Measurements from ENCODE around the gene COL26A1.

COL26A1 gene

DNA sequence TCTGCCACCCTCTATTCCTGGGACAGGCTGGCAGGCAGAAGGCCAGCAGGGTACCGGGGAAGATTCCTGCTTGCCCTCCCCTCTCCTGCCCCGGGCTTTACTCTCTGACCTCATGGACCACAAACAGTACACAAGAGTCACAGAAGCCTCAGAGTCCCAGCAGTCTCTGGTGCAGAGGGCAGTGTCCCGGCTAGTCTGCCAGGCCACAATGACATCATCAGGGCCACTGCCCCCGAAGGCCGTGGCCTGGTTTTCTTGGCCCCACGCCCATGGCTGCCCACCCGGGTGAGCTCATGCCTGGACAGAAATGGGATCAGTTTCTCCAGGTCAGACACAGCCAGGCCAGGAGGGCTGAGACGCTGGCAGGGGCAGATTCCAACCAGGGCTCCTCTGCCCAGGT is 174.5 kb downstream of the COL26A1 start:
- no peak for DNase-seq

DNA sequence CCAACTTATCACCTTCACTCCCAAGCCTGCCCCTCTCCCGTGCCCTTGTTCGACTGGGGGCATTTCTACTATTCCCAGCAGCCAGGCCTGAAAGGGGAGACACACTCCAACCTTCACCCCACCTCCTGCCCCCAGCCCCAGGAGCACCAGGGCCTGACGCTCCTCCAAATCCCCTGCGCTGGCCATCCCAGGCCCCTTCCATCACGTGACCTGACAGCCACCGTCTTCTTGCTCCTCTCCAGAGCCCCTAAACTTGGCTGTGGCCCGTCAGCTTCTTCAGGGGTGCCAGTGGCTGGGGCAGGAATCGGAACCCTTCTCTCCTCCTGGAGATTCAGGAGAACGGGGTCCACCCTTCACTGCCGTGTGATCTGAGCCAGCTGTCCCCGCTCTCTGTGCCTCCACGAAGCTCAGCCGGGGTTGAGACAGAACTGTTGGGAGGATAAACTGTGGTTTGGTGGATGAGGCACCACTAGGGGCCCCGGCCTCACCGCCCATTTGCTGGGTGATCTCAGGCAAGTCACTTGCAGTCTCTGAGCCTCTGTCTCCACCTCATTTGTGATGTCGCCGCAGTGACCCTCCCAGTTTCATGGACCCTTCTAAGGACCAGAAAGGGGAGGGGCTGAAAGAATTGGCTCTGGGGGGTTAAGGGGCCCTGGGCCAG is 175.4 kb downstream of the COL26A1 start:
- DNase-seq: no peak

DNA sequence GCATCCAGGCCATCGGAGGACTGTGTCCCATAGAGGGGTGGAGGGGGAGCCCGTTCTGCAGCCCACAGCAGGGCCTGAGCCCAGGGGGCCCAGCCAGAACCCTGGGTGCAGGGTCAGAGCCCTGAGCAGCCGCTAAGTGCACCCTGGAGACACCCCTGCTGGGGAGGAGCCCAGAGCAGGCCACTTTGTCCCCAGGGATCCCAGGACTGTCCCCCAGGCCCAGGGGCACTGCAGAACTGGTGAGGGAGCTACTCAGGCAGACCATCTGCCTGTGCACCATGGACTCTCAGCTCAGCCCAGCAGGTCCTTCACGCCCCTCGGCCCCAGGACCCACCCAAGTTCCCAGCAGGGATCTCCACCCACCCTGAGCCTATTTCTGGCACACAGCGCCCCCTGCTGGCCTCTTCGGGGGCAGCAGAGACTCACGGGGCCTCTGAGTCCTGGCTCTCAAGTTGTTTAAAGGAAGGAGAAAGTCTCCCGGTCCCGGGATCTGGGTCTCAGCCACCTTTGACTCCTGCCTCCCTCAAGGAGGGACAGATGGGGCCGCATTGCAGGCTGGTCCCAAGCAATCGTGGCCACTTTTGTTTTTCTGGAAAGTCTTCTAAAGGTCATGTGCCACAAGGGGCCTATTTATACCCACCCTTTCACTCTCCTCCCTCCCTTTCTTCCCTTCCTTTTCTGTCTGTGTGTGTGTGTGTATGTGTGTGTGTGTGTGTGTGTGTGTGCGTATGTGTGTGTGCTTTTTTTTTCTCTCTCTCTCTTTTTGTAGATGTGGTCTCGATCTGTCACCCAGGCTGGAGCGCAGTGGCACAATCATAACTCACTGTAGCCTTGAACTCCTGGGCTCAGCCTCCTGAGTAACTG is 176.2 kb downstream of the COL26A1 start:
- DNase-seq: peak; percentile 3

DNA sequence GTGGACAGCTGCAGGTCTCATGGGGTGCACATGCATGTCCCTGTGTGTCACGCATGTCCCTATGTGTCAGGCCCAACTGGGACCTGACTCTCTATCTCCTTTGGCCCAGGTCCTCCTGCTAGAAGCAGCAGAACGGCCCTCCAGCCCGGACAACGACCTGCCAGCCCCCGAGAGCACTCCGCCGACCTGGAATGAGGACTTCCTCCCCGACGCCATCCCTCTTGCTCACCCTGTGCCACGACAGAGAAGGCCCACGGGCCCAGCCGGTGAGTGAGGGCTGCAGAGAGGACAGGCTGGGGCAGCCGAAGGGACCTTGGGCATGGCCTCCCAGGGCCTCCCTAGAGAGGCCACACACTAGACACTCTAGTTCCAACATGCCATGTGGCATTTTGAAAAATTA is 177.1 kb downstream of the COL26A1 start:
- no peak for DNase-seq

DNA sequence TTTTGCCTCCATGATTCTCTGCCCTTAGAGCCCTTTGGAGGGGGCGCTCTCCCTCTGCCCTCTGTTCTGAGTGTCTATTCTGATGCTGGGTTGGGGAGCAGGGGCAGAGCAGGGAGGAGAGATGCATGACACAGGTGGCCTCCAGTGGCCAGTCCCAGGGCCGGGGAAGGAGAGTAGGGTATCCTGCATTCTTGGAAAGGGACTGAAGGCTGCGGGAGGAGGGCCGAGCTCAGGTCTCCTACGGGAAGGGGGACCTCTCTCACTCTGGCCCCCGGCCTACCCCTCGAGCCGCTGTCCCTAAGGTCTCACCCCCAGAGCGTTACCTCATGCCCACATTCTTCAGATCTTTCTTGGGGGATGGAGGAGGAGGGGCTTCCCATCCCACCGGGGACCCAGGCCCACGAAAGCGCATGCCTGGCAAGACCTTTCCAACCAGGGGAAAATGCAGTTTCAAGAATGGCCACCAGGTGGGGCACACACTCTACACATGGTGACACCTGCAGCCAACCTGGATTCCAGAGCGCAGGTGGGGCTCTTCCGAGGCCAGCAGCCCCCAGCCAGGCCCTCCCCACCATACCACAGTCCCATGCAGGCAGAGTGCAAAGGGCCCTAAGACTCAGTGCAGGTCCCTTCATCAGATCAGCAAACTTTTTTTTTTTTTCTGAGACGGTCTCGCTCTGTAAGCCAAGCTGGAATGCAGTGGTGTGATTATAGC is 180.0 kb downstream of the COL26A1 start:
- DNase-seq: peak; percentile 26

DNA sequence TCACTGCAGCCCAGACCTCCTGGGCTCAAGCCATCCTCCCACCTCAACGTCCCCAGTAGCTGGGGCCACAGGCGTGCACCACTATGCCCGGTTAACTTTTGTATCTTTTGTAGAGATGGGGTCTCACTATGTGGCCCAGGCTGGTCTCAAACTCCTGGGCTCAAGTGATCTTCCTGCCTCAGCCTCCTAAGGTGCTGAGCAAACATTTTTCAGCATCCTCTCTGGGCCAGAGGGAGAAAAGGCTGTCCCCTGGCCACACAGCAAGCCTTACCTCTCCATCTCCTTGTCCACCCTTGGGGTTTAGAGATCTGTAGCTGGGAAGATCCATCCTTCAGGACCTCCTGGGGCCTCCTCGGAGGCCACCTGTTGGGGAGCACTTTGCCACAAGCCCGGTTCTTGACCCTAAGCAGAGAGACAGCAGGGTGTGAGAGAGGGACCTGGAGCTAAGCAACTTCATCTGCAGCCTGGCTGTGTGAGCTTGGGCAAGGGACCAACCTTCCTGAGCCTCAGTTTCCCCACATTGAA is 180.6 kb downstream of the COL26A1 start:
- DNase-seq: no peak

DNA sequence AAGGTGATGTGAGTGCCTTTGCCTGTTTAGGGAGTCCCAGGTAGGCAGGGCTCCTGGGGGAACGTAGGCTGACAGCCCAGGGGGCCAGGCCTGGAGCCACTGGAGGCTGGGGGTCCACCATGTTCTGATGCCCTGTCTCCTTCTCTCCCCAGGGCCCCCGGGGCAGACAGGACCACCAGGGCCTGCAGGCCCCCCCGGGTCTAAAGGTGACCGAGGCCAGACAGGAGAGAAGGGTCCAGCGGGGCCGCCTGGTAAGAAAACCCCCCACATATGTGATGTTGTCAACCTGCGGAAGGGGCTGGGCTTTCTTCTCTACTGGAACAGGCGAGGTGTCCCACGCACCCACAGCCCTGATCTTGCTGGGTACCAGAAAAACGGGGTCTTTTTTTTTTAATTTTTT is 181.2 kb downstream of the COL26A1 start:
- no peak for DNase-seq

DNA sequence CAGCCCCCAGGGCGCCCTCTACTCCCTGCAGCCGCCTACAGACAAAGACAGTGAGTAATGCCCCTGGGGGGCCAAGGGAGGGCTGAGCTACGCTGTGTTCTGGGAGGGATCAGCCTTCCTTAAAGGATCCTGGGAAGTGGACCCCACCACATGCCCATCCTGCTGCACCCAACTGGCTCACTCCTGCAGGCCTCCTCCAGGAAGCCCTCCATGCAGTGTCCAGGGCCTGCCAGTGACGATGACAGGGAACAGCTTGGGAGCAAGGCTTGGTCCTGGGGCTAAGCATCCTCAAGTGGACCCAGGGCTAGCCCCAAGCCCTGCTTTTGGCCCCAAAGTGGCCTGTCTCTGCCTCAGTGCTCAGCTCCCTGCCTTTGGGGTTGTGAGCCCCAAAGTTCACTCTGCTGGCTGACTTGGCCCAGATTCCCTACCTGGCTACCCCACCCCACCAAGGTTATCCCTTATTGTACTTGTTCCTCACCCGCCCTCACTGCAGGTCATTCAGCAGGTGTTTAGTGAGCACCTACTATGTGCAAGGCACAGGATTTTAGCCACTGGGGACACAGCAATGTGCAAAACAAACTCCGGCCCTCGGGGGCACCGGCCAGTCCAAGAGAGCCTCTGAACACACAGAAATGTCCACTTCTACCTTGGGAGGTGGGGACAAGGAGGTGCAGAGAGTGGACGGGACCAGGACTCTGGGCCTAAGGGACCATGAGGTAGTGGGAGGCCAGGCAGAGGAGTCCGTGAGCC is 182.9 kb downstream of the COL26A1 start:
- no peak for DNase-seq

DNA sequence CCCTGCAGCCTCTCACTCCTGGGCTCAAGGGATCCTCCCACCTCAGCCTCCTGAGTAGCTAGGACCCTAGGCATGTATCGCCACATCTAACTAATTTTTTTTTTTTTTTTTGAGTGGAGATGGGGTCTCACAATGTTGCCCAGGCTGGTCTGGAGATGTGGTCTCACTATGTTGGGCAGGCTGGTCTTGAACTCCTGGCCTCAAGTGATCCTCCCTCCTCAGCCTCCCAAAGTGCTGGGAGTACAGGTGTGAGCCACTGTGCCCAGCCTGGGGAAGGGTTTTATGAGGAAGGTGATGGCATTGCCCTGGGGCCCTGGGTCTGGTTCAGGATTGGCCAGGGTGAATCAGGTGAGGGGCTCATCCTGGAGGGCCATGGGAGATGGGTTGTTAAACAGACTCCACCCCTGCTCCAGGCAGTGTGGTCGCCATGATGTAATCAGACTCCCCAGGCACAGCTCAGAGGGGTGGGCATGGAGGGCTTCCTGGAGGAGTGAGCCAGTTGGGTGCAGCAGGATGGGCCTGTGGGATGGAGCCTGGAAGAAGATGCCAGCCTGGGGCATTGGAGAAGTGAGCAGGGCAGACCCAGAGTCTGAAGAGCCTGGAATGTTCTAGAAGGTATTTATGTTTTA is 183.7 kb downstream of the COL26A1 start:
- DNase-seq: no peak

DNA sequence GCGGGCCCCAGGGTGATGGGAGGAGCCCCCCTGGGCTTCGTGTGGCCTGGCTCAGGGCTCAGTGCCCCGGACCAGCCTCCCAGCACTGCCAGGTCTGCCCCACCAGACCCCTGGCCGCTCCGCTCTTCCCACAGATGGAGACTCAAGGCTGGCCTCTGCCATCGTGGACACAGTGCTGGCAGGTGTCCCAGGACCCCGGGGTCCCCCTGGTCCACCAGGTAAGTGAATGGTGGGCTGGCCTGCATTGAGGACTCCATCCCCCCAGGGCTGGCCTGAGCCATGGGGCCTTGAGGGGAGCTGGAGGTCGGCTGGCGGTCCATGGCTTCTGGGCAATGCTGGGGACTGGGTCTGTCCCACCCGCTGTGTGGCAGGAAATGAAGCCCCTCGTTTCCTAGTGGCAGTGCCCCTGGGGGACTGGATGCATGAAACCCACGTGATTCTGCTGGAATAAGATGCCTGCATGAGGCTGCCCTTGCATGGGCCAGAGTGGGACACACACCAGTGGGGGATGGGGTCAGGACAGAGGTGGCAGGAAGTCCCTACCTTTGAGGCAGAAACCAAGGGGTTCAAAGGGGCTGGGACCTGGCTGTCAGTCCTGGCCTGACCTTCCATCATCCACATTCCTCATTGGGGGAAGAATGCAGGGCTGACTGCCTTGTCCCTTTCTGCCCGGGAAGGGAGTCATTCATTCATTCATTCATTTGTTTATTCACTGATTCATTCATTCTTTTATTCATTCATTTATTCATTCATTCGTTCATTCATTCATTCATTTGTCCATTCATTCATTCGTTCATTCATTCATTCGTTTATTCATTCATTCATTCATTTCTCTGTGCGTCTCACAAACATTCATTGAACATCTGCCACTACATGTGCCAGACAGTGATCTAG is 184.6 kb downstream of the COL26A1 start:
- DNase-seq: no peak

DNA sequence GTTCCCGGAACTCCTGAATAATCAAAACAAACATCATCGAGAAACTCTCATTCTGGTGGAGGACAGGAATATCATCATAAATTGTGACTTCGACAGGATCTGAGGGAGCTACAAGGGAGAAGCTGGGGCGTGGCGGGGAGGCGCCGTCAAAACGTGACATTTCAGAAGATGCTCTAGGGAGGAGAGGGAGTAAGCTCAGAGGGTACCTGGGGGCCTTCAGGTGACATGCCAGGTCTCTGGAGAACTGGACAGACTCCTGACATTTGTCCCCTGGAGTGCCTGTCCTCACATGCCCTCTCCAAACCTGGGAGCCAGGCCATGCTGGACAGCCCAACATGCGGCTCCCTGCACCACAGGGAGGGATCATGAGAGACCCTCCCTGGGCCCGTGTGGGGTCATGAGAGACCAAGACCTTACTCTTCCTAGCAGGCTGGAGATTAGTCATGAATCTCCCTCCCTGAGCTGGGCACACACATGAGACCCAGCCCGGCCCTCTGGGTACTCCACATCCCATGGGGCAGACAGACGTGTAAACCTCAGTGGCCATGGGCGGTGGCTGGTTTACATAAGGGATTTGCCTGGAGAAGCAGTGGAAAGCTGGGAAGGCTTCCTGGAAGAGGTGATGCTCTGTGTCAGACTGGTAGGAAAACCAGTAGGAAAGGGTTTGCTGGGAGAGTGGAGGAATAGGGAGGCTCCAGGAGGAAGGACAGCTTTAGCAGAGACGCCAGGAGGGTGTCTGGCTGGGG is 185.4 kb downstream of the COL26A1 start:
- DNase-seq: no peak

DNA sequence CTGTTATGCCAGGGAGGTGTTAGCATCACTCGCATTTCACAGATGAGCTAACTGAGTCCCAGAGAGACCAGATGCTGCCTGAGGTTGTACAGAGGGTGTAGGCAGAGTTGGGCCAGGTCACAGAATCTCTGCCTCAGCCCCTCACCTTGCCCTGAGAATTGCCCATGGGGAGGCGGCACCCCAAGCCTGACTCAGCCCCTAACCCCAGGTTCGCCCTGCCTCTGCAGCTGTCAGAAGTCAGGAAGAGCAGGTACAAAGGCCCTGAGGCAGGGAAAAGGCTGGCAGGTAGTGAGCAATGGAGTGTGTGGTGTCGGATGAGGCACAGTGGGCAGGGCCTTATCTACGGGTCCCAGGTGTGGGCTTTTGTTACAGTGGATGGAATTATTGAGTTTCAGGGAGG is 187.1 kb downstream of the COL26A1 start:
- no peak for DNase-seq

DNA sequence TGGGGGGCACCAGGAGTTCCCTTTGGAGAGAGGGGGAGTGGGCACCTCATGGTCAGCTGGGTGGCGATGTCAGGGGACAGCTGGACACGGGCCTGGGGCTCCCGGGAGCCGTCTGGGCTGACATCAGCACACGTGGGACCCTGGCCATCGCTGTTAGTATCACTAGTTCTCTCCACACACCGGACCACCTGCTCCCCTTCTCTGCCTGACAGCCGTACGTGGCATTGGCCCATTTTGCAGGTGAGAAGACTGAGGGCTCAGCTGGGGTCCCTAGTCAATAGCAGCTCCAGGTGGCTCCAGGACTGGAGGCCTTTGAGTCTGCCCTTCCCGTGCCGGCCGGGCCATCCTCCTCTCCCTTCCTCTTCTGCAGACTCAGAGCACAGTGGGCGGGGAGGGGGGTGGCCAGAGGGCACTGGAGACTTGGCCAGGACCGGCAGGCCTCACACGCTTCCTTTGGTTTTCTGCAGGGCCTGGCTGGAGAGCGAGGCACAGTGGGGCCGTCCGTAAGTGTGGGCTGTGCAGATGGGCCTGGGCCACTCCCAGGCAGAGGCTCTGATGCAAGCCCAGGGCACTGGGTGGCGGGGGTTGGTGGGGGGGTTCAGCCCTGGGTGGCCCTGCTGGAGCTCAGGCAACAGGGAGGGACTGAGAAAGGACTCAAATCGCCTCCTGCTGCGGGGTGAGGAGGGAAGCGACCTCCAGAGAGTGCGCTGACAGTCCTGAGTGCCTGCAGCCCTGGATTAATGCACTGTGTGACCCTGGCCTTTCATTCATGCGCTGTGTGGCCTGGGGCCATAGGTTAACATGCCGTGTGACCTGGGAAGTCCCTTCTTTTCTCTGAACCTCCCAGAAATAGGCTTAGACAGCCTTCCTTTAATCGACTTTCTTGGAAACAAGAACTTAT is 188.2 kb downstream of the COL26A1 start:
- DNase-seq: no peak

DNA sequence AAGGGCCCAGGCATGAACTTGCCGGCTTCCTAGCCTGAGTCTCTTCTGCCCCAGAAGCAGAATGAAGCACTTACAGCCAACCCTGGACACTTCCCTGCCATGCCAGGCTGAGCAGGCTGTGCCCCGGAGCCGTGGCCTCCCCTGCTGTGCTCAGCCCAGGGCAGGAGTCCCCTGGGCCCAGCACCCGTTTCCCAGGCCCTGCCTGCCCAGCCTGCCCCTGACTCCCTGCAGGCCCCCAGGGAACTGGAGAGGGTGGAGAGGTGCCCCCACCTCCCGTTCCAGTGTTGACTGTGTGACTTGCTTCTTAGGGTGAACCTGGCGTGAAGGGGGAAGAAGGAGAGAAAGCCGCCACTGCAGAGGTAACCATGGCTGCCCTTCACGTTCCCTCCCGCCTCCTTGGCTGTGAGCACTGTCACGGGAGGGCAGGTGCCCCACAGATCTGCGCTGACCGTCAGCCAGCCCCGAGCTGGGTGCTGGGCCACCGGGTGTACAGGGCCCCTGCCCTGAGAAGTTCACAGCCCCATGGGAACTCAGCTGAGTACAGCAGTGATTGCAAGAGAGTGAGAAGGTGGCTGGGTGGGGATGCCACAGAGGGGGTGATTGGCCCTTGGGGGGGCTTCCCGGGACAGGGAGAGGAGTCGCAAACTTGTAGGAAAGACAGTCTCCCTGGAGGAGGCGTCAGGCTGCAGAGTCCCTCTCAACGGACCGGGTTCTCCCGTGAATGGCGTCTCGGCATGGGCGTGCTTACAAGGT is 190.5 kb downstream of the COL26A1 start:
- DNase-seq: no peak

DNA sequence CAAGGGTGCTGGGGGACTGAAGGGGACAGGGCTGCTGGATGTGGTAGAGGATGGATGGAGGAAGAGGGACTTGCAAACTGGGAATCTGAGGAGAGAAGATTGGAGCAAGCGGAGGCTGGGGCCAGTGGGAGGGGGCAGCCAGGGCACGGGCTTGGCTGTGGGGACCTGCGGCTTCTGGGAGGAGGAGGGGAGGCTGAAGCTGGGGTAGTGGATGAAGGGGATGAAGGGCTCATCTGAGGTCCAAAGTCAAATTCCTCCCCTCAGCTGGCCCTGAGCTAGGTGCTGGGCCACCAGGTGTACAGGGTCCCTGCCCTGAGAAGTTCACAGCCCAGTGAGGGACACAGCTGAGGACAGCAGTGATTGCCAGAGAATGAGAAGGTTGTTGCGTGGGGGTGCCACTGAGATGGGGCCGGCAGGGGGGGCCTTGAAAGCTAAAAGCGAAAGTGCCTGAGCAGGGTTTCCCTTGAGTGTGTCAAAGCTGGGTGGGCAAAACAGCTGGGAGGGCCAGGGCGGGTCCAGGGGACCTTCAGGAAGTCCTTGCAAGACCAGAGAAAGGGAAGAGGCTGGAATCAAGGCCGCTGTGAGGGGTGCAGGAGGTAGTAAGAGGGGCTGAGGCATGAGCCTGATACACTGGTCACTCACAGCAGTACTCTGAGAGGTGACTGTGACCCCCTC is 191.2 kb downstream of the COL26A1 start:
- DNase-seq: no peak

DNA sequence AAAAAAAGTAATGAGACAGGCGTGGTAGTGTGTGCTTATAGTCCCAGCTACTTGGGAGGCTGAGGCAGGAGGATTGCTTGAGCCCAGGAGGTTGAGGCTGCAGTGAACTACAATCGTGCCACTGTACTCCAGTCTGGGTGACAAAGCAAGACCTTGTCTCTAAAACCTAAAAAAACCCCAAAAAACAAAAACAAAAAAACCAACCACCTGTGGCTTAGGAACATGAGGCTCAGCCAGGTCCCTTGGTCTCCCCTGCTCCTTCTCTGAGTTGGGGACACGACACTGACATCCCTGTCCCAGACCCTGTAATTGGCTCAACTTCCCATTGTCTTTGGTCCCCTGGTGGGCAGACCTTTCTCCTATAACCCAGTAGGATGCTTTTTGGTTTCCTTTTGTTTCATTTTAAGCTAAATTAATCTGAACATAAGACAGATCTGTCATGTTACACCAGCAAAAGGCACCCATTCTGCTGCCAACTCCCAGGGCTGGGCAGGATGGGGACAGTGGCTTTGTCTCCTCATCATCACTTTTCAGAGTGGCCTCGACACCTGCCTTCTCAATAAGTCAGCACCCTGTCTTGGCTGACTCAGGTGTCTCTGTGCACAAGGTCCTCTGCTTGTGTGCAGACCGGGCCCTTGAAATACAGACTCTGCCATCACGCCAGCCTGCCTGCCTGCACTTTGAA is 192.1 kb downstream of the COL26A1 start:
- DNase-seq: no peak

DNA sequence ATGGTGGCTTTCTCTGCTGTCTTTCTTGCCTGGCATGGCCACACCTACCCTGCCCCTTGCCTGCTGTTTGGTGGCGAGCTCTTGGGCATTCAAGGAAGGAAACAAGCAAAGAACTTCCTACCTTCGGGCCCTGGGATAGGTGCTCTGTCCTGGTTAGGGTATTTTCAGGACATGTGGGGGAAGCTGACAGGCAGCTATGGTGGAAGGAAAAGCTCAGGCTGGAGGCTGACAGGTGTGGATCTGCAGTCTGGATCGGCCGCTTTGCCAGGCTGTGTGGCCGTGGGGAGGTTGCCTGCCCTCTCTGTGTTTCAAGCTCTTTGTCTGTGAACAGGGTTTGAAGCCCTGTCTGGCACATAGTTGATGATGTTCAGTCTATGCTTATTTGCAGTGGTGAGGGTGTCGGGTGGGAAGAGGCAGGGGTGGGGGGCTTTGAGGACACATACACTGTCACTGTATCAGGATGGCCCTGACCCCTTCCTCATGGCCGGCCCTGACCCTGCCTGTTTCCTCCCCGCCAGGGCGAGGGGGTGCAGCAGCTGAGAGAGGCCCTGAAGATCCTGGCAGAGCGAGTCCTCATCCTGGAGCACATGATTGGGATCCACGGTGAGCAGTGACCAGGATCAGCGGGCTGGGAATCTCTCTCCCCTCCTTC is 192.7 kb downstream of the COL26A1 start:
- DNase-seq: no peak

Measured in NCI-H2171 (cell line).